Stimulated activated CD4-positive, alpha-beta T cell treated with anti-CD3 and anti-CD28 coated beads, Interleukin-12 subunit alpha, Interleukin-12 subunit beta, amount 100 ng/mL, for 4 hours (primary cell): Measurements from ENCODE around the gene RNF39.
"Not testable (repeated sequence)": the region's sequence is repeated elsewhere in the genome, so short reads cannot be mapped to it uniquely, and the experiment has no call there.

Source experiments
- DNase-seq: peaks from one replicate; pipeline ENCODE4 v3.0.0-alpha.2; 2020

Gene RNF39

DNA sequence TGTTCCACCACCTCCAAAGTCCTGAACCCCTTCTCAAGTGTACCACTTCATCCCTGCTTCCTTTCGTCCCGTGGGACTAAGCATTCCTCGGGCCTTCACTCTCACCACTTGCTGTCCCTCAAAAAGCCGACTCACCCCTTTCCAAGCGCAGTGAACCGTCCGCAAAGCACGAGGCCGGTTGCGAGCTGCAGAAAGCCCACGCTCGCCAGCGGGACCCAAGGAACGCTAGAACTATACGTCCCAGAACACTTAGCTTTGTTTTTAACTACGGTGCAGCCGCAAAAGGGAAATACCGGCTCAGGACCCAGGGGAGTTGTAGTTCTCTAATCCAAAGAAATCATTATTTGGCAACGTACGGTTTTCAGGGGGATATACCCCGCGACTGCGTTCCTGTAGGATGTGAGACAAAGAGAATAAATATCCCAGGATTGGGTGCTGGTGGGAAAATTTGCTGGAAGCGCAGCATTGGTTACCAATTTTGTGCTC, 14.9 kb downstream of the RNF39 start:
- DNase-seq: no peak

DNA sequence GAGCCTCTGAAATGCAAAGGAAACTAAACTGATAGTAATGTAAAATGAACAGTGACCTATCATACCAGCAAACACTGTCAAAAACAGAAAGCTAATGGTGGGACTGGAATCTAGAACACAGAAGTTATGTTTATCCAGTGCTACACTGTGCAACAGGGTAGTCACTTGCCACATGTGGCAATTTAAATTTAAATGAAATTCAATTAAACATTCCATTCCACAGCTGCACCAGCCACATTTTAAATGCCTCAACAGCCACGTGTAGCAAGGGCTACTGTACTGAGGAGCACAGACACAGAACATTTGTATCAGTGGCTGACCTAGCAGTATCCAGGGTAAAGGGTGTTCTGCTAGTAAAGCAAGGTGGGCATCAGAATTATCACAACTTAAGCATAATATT, 20.1 kb downstream of the RNF39 start:
- no peak for DNase-seq

DNA sequence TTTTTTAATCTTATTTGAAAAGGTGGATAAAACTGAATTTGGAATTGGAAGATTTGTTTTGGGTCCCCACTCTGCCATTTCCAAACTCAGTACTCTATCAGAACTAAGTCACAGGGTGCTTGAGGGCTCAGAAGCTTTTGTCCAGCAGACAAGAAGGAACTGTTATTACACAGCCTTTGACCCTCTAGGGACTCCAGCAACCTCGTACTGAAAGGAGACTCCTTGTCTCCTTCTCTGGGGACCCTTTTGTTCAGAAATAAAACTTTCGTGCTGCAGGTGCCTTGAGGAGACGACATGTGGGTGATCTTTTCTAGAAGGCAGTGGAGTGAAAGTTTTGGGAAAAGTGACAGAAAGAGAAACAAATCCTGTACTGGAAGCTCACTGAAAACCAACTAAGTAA, 21.9 kb downstream of the RNF39 start:
- no peak for DNase-seq

DNA sequence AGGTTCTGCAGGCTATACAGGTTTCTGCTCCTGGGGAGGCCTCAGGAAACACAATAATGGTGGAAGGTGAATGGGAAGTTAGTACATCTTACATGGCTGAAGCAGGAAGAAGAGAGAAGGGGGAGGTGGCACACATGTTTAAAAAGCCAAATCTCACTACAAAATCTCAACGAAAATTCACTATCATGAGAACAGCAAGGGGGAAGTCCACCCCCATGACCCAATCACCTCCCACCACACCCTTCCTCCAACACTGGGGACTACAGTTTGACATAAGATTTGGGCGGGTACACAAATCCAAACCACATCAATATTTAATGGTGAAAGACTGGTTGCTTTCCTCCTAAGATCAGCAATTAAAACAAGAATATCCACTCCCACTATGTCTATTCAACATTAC, 28.3 kb downstream of the RNF39 start:
- no peak for DNase-seq

DNA sequence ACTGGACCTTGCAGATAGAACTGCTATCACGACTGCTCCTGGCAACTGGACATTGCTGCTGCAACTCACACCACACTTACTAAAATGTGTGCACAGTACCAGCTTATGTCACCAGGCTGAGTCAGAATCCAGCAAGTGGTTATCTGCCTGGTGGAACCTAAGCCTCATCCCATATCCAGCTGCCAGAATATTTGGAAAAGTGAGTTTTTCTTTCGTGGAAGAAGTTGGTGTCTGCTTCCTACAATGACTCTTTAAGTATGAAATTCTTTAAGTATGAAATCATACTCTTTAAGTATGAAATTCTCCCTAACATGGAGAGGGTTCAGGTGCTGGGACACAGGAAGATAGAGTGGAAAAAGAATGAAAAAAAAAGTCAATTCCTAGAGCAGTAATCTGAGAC, 30.9 kb downstream of the RNF39 start:
- no peak for DNase-seq

DNA sequence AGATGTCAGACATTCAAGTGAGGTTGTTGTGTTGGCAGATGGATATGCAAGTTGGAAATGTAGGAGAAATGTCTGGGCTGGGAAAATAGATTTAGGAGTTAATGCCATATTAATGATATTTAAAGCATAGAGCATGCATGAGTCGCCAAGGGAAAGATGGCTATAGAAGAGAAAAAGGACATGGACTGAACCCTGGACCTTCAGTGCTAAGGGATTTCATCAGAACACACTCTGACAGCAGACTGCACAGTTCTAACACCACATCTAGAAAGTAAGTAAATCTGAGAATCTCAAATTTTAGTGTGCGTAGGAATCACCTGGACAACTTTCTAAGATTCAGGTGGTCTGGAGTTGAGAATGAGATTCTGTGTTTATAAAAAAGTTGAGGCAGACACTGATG, 31.8 kb downstream of the RNF39 start:
- DNase-seq: no peak

DNA sequence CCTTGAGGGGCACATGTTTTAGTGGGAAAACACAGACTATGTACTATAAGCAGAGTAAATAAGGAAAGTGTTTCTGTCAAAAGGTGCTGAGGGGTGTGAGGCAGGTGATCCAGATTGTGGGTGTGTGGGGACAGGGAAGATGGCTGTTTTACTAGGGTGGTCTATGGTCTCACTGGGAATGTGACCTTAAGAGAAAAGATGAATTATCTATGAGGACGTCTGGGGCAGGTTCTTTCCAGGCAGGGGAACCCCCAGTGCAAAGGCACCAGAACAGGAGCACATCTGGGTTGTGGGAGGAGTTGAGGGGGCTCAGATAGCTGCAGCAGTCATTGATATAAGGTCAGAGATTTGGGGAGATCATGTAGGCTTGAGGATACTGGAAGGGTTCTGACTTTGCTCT, 32.7 kb downstream of the RNF39 start:
- no peak for DNase-seq

DNA sequence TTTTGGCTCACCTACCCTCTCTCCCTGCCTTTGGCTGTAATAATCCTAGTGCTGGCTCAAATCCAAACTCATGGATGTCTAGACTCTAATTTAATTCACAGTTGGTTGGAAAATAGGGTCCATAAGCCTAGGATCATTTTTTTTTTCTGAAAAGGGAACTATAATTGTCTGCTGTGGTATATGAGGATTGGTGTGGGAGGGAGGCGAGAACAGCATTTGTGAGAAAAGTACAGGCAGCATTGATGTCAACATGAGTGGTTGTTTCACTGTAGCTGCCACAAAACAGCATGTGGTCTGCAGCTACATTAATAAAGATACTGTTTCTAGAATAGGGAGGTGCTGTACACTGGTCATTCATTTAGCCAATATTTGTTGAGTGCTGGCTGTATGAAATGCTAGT, 33.1 kb downstream of the RNF39 start:
- DNase-seq: no peak

DNA sequence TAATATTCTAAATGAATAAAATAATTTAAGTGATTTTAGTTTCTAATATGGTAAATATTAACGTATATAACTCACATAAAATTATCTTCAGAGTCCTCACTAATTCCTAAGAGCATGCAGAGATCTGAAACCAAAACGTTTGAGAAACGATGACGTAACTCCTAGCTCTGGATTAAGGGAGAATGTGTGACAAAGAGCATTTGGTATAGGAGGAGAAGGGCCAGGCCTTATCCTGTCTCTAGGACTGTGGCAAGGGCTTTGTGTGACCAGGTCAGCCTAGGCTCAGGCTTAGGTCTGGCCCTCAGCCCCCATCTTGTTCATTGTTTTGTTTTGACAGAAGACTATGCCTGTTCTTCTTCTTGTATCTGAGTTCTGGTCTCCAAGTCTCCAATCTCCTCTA, 33.7 kb downstream of the RNF39 start:
- no peak for DNase-seq

DNA sequence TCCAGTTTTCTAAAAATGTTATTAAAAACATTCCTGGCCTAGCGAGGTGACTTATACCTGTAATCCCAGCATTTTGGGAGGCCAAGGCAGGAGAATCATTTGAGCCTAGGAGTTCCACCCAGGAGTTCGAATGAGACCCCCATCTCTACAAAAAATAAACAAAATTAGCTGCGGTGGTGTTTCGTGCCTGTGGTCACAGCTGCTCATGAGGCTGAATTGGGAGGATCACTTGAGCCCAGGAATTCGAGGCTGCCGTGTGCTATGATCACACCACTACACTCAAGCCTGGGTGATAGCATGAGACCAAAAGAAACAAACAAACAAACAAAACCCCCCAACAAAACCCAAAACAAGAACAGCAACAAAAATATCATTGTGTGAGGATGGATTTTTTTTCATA, 34.3 kb downstream of the RNF39 start:
- no peak for DNase-seq

DNA sequence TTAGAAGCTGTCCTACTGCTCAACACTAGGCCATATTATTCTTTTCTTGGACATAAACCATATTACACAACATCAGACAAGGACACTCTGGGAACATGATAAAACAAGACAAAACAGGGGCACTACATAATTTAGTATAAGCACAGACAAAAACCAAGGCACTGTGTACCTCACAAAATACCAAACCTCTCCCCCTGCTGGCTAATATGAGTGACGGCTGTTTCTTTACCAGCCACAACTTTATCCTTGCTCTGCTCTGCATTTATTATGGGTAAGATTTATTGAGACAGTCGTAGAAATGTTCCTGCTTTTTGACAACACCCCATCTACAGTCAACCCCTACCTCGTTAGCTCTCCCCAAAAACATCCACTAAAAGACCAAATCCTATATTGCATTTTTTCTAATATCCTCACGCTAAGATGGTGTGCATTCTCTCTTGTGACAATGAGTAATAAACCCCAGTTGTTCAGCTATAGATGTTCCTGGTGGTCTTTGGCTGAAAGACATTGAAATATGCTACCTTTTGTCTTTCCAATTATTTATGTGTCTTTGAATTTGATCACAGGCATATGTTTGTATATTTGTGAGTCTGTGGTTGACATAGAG, 38.3 kb downstream of the RNF39 start:
- DNase-seq: no peak

DNA sequence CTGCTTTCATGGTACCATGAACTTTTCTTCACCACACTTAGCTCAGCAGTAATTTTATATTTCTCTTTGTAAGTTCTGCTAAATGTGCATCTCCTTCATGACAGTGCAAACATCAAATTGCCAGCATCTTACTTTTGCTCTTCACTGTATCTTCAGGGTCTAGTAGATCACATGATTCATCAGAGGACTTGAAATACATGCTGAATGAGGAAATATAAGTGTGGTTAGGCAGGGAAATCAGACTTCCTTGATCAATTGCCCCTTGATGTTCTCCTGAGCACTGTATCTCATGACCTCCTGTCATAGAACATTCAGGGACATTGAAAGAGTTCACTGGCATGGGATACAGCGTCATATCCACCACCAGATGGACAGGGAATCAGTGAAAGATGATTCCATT, 39.8 kb downstream of the RNF39 start:
- no peak for DNase-seq

DNA sequence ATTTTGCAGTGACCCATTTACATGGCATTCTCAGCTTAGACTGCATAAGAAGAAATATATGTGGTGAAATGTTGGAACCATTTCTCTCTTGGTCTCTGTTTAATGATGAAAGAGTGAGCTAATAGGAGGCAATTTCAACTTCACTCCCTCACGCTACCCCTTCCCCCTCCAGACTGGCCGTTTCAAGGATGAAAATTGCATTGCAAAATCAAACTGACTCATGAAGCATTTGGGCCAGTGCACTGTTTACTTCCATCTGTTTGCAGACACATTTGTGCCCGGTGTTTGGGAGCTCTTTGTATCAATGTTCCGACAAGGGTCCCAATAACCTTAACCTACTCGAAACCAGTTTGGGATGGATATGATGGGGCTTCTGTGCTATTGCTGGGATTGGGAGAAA, 42.1 kb downstream of the RNF39 start:
- DNase-seq: not testable (repeated sequence)

DNA sequence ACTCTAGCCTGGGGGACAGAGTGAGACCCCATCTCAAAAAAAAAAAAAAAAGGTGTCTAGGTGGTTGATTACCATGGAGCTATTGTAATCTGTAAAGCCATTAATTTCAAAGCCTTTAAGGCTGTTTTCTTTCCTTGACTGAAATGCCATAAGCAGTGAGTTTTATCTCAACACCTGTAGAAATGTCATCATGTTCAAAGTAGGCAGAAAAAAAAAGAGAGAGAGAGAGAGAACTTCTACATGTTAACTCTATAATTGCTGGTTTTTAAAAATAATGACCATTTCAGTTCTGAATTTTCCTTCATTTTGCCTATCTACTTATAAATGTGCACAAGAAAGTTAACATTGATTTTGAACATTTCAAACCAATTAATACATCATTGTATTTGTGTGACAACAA, 44.2 kb downstream of the RNF39 start:
- no peak for DNase-seq

DNA sequence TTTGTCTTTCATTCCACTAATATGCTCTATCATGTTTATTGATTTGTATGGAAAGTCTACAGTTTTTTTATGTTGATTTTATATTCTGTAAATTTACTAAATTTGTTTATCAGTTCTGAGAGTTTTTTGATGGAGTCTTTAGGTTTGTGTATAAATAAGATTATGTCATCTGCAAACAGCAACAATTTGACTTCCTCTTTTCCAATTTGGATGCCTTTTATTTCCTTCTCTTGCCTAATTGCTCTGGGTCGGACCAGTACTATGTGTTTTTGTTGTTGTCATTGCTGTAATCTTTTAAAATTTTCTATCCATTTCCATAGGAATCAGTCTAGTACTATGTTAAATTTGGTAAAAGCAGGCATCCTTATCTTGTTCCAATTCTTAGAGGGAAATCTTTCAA, 46.0 kb downstream of the RNF39 start:
- DNase-seq: no peak

DNA sequence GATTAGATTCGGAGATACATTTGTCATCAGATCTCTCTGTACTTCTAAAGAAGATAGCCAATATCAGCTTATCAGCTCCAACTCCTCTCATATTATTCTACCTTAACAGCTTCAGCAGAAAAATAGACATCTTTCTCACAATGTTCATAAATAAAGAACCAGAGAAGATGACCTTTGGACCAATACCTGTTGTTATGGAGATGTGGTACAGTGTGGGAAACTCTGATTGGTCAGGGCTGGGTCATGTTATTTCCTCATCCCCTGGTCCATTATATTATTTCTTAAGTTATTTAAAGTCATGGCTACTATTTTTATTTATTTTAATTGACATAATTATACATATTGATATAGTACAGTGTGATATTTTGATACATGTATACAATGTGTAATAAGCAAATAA, 50.4 kb downstream of the RNF39 start:
- no peak for DNase-seq

DNA sequence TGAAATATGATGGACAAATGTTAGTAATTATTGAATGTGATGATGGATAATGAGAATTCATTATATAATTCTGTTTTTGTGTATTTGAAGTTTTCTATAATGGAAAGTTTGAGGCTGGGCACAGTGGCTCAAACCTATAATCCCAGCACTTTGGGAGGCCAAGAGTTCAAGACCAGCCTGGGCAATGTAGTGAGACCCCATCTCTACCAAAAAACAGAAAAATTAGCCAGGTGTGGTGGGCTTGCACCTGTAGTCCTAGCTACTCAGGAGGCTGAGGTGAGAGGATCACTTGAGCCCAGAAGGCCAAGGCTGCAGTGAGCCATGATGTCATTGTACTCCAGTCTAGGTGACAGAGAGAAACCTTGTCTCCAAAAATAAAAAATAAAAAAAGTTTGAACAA, 52.9 kb downstream of the RNF39 start:
- not testable (repeated sequence) for DNase-seq

DNA sequence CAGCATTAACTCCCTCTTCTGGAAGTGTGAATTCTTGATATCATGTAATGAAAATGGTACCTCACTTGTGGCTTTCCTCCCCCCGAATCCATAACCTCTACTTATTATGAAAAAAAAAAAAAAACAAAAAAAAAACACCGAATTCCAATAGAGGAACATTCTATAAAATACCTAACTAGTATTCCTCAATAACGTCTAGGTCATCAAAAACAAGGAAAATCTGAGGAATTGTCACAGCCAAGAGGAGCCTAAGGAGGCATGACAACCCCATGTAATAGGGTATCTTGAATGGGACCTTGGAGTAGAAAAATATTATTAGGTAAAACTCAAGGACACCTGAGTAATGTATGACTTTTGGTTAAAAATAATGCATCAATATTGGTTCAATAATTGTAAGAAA, 53.4 kb downstream of the RNF39 start:
- no peak for DNase-seq

DNA sequence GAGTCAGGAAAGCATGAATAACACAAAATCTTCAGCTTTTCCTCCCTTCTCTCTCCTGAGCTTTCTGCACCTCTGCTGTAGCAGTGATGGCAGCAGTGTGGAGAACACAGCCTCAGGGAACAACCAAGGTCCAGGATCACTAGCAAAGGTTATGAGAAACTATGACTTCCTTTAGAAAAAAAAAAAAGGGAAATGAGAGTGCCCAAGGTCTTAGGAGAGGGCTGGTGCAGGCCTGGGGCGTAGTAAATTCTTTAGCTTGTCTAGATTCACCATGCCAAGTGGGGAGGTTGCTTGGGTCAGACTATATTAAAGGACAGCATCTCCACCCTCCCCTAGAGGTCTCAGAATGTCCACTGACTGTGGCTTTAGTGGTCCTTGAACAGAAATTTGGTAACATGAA, 54.9 kb downstream of the RNF39 start:
- no peak for DNase-seq
